Daoy (cell line): ENCODE results near the gene BZW2. TPM values are rescaled to one million over a fixed set of nuclear protein-coding genes. Genes with fewer than 3 reads are reported as not detected.
A peak's percentile ranks its signal among the peaks of the same experiment; 100 is the strongest.

Experiments
- DNase-seq: peaks from one replicate; pipeline ENCODE4 v3.0.0-alpha.2; 2015; ENCODE audit warnings: low read depth
- total RNA-seq: library from RNA; depleted of rRNA; stranded (reverse); fragments of >200 nt; shearing (Covaris generic); gene quantifications from 2 replicates; pipeline ENCODE4 v1.2.3, GENCODE V29; 2014; rRNA removed

BZW2 gene
- total RNA-seq, result 123 and 139 TPM in 2 replicates

DNA sequence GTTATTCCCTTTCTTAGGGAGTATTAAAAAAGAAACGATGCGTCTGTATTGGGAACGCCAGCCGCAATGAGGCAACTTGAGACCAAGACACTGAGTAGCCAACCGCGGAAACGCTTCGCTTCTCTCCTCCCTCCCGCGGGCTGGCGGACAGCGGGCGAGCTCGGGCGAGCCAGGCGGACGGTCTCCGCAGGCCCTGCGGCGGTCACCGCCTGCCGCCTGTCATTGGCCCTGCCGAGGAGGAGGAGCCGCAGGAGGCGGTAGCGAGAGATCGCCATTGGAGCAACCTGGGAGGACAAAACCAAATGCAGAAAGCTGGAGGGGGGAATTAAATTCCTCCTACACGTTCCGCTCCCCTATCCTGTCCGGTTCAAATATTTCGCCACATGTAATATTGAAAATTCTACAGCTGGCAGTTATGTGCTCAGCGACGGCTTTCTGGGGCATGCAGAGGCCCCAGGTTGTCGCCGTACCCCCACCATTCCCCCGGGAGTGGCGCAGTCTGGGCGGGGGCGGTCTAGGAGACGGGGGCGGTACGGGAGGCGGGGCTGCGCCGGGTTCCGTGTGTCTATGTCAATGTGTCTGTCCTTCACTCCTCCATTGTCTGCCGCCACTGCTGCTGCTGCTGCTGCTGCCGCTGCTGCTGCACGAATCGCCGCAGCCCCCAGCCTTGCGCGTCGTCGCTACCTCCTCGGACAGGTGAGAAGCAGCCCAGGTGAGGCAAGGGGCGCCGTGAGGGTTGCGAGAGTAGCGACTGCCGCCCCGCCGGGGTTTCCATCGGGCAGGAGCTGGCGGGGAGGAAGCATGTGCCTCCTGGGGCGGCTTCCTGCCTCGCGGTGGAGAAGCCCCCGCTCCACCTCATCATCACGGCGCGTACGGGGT is at the start of gene BZW2, which contains the start of gene ANKMY2:
Gene BZW2 (plus strand): TSS at position 589 of the 879 bp plus-strand sequence. CDS start 19,263 bp downstream, outside the sequence.
Gene ANKMY2 (minus strand): TSS at position 162 of the 879 bp plus-strand sequence. CDS start 181 bp downstream, outside the sequence.
- peak; percentile 98 for DNase-seq

DNA sequence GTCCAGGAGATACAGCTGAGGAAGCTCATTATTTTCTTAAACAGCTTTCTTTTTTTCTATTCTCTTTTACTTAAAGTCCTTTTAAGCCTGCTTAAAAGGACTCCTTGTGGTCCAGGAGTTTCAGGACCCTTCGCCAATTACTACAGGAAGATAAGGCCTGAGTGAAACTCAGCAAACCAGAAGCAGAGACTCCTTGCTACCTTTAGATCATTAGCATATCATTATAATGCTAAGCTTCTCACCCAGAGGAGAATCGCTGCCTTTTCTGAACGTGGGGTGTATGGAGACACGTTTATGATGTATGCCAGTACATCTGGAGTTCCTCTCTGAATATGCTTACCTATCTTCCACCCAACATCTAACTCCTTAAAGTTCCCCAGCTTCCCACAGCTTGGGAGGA is 48.0 kb upstream of the BZW2 start:
- DNase-seq, result no peak

DNA sequence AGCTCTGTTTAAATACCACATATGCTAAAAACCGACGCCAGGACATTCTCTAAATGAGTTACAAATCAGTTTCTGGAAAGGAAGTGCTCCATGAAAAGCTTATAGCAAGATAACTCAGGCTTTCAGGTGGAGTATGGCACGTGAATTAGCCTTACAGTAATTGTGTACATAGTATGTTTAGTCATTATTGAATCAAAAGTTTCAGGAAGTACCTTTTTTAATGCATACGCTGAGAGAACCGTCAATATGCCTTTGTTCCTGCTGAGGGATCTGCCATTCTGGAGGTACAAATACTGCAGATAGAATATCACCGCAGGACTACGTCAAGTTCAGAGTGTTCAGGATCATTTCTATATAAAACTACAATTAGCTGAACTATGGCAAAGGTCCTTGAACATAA is 46.1 kb upstream of the BZW2 start:
- DNase-seq, result no peak

DNA sequence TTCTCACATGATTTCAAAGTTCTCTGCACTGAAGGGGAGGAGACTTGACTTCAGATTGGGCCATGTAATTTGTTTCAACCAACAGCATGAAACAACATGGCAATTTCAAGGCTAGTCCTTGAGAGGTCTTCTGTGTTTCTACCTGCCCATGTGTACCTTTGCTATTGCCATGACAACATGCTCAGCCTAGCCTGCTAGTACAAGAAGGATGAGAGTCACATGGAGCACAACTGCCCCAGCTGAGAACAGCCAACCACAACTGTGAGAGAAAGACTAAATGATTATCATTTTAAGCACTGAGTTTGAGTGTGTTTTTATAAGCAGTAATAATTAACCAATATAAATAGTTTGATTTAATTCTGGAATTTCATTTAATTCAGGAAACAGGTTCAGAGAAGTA is 42.3 kb upstream of the BZW2 start:
- no peak for DNase-seq

DNA sequence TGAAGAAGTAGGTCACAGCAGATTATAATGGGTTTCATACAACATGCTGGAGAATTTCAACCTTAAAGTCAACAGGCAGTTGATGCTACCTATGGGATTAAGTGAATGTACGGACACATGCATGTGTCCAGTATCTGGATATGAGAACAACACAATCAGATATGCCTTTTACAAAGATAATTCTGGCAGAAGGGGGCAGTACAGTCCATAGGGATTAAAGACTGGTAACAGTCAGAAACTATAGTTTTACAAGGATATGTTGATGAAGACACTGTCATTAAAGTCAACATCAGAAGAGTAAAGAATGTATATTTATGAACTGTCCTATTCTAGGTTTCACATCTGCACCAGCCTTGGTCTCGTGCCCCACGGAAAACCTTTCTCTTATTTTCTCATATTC is 41.9 kb upstream of the BZW2 start:
- DNase-seq, result no peak

DNA sequence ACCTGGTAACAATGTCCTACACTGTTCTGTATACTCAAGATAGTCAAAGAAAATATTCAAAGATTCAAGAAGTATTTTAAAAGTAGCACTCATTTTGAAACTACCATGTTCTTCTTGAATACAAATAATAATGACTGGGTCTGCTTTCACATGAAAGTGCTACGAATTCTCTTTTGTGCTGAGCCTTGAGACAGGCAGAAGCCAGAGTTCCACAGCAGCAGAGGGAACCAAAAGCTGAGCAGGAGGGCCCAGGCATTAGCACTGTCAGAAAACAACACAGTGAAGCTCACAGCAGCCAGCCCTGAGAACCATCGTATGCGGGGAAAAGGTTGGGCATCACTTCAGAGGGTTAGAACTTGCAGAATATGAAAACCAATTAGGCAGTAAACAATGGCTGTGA is 39.3 kb upstream of the BZW2 start:
- DNase-seq, result no peak

DNA sequence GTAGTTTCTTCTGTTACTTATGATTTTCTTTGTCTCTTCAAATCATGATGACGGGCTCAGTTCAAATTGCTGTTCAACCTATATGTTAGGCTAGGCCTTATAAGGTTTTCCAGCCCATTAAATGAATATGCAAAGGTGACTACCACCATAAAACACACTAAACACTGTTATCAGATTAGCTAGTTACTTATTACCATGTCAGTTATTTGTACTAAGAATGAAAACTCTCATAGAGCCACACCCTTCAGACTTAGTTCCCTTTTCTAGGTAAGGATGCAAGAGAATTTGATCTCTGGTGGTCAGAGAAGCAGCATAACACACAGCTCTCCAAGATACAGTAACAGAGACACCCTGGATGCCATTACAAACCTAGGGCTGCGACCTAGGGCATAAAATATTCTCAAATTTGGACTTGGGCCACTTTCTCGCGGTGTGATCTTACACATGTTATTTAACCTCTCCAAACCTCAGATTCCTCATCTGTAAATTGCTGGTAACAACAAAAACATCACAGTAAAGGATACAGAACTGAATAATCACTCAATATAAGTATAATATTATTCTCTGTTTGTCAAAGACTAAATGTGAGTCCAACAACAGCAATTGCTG is 36.0 kb upstream of the BZW2 start:
- no peak for DNase-seq

DNA sequence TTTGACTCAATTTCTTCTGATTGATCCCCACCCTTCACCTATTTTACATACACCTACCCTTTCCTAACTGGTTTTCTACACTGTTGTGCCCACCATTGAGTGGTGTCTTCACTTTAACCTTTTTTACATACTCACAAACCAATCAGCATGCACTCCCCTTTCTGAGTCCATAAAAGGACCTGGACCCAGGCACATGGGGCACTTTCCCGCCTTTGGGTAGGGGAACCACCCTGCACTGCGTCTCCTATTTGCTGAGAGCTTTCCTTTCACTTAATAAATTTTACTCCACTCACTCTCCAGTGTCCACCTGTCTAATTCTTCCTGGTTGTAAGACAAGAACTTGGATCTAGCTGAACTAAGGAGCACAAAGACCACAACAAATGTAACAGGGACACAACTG is 34.3 kb upstream of the BZW2 start:
- no peak for DNase-seq

DNA sequence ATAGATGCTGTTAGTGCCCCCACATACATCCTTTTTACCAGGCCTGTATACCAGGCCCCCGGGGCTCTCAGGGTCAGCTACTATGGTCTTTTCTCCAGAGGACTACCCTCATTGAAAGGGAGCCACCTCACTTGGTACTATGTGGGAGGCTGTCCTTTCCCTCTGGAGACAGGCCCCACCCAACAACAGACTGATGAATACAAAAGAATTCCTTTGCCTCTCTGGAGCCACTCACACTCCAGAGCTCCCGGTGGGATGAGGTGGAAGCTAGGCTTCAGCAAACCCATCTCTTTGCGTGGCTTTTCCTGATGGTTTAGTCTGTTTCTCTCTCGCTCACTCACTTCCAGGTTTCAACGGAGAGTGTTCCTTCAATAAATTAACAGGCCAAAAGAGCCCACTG is 30.8 kb upstream of the BZW2 start:
- DNase-seq, result no peak

DNA sequence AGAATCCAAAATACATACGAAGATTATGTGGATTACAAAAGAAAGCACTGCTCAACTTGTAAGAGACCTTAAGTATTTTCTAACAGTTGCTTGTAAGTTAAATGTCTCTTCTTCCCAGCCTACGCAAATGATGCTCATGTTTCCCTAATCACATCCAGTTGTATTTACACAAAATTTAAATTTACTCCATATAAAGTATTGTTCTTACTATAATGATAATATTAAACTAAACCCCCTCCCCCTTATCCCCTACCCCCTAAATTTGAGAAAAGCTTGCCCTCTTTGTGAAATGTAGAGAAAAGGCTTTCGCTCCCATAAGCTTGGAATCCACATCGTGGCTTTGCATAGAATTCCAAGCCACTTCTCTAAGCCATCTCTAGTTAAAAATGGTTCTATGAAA is 29.9 kb upstream of the BZW2 start:
- DNase-seq, result no peak

DNA sequence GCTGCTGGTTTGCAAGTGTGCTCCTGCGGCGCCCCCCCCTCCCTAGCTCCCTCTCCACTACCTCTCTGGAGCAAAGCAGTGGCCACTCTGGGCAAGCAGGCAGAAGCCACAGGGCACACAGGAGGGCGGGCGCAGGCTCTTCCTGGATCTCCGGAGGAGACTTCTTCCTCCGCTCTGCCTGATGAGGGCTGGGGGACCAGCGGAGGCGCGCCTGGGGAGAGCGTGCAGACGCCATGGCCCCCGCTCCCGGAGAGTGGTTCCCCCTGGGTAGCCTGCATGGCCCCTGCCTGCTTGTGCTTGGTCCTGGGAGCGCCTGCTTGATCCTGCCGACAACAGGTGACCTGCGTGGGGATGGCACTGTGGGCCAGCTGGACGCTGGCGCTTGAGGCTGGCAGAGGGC is 29.4 kb upstream of the BZW2 start:
- DNase-seq, result no peak

DNA sequence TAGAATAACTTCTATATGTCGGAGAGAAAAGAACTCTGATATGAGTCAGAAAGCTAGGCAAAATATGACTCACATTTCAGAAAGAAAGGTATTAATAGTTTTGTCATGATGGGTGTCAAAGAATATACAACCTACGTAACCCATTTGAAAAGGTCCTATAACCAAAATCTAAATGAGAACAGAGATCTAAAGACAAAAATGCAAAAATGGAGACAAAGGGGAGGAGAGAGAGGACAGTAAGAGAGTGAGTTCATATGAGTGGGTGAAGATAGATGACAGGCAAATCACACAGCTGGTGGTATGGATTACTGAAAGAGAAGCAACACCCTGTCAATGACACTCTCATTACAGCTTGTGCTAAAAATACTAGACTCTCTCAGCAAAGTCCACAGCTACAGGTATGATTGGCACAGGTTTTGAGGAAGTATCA is 26.0 kb upstream of the BZW2 start:
- DNase-seq, result no peak

DNA sequence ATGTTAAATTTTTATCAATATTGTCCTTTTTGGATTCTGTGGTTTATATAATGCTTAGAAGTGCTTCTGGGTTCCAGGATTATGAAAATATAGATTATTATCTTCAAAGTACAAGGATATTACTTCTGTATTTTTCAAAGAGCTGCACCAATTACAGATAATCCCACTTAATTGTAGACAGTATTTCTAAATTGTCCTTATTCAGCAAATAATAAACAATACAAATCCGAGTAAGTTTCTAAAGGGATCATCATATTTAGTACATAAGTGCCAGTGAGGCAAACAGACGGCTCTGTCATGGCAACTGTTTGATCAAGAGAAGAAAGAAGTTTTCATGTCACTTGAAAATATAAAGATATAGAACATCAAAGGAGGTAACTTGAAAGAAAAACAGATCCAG is 19.6 kb upstream of the BZW2 start:
- no peak for DNase-seq

DNA sequence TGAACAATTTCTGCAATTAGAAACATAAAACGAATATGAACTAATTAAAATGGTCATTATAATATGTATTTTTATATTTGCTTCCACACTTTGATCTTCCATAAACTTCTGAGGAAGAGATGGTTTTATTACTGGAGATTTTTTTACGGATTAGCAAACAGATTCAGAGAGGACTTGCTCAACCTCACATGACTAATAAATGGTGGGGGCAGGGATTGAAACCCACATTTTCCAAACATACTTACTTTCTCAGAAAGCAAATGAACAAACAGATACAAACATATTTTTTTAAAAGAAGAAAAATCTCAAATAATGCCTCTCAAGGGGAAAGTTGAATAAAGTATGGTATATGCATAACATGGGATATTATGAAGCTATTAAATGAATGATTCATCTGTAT is 18.7 kb upstream of the BZW2 start:
- DNase-seq, result no peak

DNA sequence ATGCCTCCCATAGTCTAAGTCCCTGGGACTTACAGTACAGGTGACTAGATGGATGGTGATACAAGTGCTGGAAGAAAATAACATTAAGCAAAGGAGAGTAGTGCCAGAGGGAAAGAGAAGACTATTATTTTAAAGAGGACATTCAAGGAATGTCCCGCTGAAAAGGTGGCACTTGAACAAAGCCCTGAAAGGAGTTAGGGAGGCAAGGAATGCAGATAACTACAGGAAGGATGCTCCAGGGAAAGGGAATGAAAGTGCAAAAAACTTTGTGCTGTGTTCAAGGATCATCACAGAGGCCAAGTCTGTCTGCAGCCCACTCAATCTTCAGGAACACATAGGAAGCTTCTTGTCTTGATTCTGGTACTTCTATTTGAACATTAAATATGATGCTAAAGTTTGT is 15.3 kb upstream of the BZW2 start:
- no peak for DNase-seq

DNA sequence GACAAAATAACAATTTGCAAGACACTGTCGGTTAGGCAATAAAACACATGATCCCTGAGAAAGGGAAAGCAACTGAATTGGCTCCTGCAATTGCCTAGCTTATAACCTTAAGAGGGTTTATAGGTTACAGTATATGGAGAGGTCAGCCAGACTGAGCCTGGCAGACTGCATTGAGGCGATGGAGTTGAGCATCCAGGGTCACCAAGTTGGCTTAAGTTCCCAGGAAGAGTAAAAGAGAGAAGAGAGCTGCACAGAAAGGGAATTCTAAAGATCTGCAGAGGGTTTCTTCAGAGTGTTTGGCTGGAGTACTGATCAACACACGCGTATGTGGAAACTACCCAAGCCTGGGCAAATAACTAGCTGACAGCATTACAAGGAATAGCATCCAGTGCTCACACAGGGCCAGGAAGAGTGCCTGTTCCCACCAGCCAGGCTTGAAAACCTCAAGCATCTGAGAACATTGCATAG is 11.7 kb upstream of the BZW2 start:
- no peak for DNase-seq

DNA sequence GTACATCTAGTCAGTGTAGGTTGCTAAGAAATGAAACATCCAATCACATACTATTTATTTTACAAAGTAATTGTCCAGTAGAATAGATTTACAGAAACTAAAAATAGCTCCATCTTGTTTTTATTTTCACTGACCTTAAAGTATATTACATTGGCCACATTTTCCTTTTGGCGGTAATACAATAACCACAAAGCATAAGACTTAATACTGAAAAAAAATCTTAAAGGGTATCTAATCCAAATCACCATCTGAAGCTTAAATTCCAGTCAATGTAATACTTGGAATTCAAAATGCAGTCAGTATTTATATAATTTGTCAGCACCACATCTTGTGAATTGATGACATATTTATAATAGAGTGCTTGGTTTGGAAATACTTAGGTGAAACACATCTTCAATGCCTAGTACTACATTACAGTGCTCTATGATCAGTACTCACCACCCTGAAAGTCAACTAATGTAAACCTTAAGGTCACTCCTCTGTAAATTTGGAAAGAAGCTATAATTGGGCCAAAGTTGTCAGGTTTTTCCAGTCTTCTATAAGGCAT is 9.4 kb upstream of the BZW2 start:
- no peak for DNase-seq

DNA sequence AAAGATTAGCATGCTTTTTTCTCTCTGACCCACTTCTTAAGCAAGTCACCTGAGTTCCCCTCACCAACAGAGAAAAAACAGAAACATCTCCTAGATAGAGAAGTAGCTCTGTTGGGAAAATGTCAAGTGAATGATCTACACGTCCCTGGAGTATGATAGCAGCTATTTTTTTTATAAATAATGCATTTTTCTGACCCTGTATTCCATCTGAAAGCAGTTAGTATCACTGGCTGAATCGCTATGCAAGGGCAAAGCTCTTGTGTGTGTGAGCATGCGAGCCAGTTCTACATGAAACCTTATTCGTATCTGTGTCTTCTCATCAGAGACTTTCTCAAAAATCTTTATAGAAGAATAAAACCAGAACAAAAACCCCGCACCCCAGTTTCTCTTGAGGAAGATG is 8.6 kb upstream of the BZW2 start:
- no peak for DNase-seq

DNA sequence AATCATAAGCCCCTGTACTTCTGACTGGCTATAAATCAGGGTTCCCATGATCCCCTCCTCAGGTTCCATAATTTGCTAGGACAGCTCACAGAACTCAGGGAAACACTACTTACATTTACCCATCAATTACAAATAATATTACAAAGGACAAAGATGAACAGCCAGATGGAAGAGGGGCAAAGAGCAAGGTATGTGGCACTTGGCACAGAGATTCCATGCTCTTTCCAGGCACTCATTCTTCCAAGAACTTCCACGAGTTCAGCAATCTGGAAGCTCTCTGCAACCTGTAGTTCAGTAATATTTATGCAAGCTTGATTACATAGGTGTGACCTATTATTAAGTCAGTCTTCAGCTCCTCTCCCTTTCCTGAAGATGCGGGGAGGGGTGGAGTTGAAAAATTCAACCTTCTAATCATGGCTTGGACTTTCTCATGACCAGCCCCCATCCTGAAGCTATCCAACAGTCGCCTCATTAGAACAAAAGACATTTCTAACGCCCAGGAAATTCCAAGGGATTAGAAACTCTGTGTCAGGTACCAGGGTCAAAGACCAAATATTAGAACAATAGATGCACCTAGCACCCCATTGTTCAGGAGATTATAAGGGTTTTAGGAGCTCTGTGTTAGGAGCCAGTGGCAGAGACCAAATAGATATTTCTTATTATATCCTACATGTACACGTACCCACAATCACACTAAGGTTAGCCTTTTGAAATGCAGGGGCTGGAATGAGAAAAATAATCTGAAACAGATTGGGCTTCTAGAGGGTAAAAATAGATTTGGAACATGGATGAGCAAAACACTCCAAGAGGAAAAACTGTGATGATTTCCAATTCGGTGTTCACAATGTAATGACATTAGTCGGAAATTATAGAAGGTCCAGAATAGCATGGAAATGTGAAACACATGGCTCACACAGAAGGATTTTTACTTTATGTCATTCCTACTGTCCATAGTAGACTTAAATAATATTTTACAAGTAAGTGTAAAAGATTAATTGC is 7.4 kb upstream of the BZW2 start:
- DNase-seq, result no peak

DNA sequence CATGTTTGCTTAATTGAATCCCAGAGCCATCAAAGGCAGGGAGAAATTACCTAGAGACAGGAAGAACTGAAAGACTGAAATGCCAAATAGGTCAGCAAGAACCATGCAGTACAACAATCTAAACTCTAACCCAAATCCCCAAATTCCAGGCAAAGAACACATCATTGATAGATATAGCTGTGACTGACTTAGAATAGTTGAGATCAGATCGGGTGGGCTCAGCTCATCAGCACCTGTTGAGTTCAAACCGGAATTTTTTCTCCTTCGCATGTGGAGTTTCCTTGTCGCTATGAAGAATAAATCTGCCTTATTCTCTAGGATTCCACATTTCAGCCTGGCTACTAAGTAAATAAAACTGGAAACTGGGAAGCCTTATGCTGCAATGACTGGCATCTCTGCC is 1.8 kb upstream of the BZW2 start:
- DNase-seq, result no peak
